Astrocyte (in vitro differentiated cells and primary cell): ENCODE results near the gene PDE7B.

Source experiments
- CTCF ChIP-seq: IDR thresholded peaks from 2 replicates; pipeline ENCODE4 v1.5.1; 2011; ENCODE audit warnings: low read depth, mild to moderate bottlenecking, inconsistent platforms, low read length, moderate library complexity; ENCODE audit not compliant: insufficient read depth
- EZH2 ChIP-seq: IDR thresholded peaks from 2 replicates; pipeline ENCODE4 v1.6.1; 2012; ENCODE audit warnings: mild to moderate bottlenecking, low read length, inconsistent platforms; ENCODE audit not compliant: insufficient read depth

DNA sequence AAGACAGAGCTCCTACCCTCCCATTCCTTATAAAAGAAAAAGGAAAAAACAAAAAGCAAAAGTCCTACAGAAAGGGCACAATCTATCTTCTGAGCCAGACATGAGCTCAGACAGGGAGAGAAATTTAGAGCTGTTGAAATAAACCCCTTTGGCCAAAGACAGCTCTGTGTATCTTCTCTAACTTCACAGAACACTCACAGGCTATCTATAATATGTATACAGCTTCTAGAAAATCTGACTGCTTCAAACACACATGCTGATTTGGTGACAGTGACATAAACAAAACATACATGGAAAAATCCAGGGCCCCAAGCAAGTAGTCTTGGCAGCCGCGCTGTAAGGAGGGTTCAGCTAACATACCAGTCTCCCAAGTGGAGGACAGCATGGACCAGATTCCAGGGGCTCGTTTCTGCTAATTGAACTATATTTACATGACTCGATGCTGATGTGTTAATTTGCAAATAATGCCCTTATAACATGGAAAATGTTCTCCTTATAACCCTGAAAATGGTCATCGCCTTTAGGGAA lies 361.6 kb downstream of the PDE7B start:
- TF ChIP-seq CTCF (no peak), EZH2 (no peak)
